Amygdala (tissue), 56 donors: Measurements from ENCODE around the gene DUSP15.

Experiments used
- DNase-seq, 56 donors: peaks; one replicate each; lab custom pipeline; 2025; lab: John Stamatoyannopoulos, UW

The DUSP15 gene

GRCh38 chr20:31861385-31862156 is 8.8 kb downstream of the DUSP15 start:
- DNase-seq, result peak in 23 of 56 donors; percentile 6 to 49 (median 21)

GRCh38 chr20:31861135-31861384 is 9.3 kb downstream of the DUSP15 start:
- DNase-seq, result no peak

DNA sequence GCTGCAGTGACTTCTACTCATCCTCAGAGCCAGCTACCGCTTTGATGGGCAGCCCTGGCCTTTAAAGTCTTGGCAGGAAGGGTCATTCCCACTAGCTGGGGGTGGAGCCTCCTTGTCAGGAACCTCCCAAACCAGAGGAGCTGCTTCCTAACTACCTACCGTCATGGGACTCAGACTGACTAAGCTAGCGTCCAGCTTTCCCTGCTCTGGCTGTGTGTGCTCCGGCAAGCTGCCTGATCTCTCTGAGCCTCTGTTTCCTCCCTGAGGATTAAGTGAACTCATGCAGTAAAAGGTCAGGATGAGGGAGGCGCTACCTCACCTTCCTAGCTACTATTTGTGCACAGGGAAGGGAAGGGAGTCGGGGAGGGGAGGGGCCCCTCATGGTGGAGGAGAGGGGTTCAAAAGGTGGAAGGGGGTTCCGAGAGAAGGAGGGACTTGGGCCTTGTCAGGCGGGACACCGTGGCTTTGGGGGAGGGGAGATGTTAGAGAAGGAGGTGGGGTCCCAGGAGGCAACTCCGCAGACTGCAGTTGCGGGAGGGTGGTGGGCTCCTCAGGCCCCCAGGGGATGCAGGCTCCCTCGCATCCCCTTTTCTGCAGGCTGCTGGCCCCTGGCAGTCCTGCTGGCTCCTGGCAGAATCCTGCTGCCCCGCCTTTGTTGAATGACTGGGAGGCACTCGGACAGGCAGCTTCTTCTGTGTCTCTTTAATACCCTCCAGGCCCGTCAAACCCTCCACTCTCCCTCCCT is 9.8 kb downstream of the DUSP15 start:
- no peak for DNase-seq

DNA sequence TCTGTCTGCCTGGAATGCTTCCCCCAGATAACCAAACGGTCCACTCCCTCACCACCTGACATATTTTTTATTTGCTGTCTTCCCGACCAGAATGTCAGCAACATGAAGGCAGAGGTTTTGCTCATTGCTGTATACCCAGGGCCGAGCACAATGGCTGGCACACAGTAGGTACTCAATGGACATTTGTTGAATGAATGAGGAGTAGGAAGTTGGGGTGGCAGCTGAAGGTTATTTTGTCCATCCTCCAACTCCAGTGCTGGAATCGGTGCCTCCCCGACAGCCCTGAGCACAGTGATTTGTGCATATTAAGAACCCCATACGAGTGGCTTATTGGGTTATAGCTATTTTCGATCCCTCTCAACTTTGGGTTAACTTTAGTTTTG is 10.3 kb downstream of the DUSP15 start:
- no peak for DNase-seq

DNA sequence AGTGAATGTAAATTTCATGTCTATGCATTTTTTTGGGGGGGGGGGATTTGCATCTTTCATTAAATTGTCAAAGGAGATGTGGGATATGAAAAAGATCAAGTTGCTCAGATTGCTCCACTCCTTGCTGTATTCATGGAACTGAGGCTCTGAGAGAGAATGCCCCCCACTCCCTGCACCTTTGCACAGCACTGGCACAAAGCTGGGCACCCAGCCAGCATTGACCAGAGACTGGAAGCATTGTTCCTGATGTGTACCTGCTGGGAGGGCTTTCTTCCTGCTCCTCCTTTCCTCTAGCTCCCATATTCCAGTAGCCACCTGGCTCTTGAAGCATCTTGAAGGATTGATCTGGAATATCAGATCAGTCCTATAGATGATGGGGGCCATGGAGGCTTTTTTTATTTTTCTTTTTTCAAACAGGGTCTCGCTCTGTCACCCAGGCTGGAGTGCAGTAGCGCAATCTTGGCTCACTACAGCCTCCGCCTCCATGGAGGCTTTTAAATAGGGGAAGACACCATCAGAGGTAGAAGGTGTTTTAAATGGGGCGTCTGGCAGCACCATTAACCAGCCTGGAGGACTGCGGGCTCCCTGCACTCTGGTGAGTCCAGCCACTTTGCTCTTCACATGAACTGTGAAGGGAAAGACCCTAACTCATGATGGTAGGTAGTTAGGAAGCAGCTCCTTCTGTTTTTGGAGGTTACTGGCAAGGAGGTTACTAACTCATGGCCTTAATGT is 10.9 kb downstream of the DUSP15 start:
- no peak for DNase-seq

GRCh38 chr20:31858760-31859083 is 11.6 kb downstream of the DUSP15 start:
- no peak for DNase-seq

GRCh38 chr20:31857861-31858759 is 12.2 kb downstream of the DUSP15 start:
- DNase-seq, result no peak

DNA sequence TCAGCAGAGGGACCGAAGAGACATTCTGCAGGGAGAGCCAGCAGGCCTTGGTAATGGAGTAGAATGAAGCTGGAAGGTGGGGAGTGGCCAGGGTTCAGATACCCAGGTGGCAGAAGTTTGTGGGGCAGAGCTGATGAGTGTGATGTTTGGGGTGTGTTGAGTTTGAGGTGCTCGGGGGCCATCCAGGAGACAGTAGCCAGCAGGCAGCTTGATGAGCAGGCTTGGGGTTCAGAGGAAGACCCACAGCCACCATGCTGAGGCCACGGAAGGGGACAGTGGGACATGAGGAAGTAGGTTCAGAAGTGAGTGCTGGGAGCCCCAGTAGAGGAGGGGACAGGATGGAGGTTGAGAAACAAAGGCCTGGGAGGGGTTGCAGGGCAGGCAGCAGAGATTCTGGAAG is 13.8 kb downstream of the DUSP15 start:
- no peak for DNase-seq

DNA sequence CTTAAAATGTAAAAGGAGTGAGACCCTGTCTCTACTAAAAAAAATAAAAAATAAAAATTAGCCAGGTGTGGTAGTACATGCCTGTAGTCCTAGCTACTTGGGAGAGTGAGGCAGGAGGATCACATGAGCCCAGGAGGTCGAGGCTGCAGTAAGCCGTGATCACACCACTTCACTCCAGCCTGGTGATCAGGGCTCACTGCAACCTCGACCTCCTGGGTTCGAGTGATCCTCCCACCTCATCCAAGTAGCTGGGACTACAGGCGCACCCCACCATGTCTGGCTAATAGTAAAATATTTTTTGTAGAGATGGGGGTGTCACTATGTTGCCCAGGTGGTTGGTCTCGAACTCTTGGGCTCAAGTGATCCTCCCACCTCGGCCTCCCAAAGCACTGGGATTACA is 16.8 kb downstream of the DUSP15 start:
- DNase-seq, result no peak

DNA sequence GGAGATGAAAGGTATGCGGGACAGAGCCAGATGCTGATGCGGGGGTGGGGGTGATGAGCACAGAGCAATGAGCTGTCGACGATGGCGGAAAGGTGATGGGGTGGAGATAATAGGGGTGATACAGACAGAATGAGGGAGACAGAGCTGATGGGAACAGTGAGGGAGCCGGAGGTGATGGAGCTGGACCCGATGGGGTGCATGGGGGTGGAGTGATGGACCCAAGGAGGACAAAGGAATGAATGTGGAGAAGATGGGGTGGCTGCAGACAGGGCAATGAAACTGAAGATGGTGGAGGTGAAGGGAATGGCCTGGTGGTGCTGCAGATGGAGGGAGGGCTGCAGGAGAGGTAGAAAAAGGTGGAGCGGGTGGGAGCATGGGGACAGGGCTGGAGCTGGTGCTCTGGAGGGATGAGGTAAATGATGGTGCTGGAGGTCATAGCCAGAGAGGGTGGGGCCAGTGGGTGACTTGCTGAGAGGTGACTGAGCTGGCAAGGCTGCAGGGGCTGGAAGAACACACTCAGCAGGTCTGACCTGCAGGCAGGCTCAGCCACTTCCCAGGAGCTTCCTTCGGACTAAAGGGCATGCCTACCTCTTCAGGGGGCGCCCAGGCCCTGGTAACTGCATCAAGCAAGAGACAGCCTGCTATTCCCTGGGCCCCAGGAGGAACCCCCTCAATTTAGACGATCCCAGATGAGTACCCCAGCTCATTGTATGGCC is 18.9 kb downstream of the DUSP15 start:
- no peak for DNase-seq

DNA sequence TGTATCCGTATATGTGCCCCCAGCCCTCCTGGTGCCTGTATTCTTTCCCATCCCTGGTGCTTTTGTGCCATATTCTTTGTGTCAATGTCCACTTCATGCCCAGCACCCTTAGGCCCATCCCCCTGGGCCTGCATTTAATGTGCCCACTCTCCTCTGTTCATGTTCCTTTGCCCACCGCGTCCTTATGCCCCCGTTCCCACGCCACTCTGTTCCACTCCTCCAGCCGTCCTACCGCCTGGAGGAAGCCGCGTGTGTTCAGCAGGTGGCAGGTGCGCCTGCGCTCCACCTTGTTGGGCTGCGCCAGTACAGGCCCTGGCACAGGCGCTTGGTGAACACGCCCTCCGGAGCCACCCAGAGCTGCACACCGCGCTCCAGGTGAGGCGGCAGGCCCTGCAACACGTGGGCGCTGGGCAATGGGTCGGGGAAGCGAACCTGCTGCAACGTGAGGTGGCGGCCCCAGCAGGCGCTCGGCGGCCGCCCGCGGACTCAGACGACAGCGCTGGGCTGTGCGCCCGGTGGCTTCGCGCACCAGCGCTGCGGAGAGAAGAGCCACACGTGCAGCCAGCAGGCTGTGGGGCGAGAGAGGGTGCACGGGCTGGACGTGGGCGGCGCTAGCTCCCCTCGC is 20.9 kb downstream of the DUSP15 start:
- DNase-seq, result no peak

GRCh38 chr20:31848088-31848999 is 22.0 kb downstream of the DUSP15 start:
- DNase-seq, result no peak

GRCh38 chr20:31846793-31847138 is 23.6 kb downstream of the DUSP15 start:
- no peak for DNase-seq

- DNase-seq, result peak in 21 of 56 donors; percentile 4 to 62 (median 18)
Measured at GRCh38 chr20:31845300-31845863, 24.9 kb downstream of the DUSP15 start, which contains the start of gene FOXS1. TSS of gene FOXS1 (minus strand) at chr20:31845604. CDS start at chr20:31845542, 62 bp downstream.

GRCh38 chr20:31844737-31845299 is 25.5 kb downstream of the DUSP15 start:
- no peak for DNase-seq

DNA sequence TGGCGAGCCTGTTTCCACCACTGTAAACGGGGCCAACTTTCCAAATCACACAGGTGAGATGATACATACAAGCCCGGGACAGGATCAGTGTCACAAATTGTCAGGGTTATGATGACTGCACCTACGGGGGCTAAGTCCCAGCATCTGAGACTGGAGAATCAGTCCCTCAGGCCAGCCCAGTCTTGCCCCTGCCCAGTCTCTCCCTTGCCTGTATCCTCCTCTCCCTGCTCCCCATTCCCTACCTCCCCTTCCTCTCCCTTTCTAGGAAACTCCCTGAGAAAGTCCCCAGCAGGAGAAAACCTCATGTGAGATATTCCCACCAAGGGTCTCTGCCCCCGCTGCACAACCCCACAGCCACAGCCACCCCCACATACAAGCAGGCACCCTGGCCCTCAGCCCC is 26.4 kb downstream of the DUSP15 start:
- no peak for DNase-seq

DNA sequence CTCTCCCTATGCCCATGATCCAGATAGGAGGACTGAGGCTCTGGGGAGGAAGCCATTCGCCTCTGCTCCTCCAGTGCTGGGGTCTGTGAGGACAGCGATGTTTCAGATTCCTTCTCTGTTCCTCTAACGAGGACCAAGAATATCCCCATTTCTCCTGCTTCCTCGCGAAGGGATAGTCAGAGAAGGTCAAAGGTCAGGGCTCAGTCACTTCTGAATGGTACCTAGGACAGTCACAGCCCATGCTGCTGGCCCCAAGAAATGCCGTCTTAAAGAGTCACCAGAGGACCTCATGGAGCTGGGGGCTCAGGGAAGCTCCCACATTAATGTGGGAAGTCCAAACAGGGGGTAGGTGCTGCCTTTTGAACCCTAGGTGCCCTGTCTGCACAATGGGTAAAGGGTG is 27.0 kb downstream of the DUSP15 start:
- no peak for DNase-seq
